HepG2 (cell line): ENCODE data around the gene RAPGEF2. TPM values are rescaled to one million over a fixed set of nuclear protein-coding genes. Genes with fewer than 3 reads are reported as not detected.

Experiments
- POGK ChIP-seq: sonication (generic); formaldehyde crosslinking; conservative IDR thresholded peaks from 2 replicates; pipeline ENCODE4 v1.8.0; 2022; ENCODE audit warnings: mild to moderate bottlenecking, moderate library complexity, missing genetic modification reagents
- microRNA-seq: library from miRNA; unstranded; fragments of <30 nt; microRNA quantifications from one replicate; pipeline ENCODE4, GENCODE V29; 2020
- polyA plus RNA-seq, 8 experiments: library from polyadenylated mRNA; depleted of rRNA in 3 of 8; stranded (reverse) in 7 of 8; unstranded in 1 of 8; fragments of >200 nt; fragmentation: Illumina TruSeq in 4 of 8; extraction: Trizol in 4 of 8; gene quantifications; 2 replicates each; pipeline versions ENCODE4 v1.2.1 to v1.2.3, GENCODE V29; 2011 to 2016; ENCODE audit warnings: low read depth in 4 of 8, missing spikeins in 1 of 8, mixed read lengths in 1 of 8; ENCODE audit not compliant: insufficient read depth in 1 of 8
- small RNA-seq, 3 experiments: library from RNA; depleted of rRNA; stranded (forward); fragments of <200 nt; gene quantifications; one replicate each; pipeline ENCODE3, GENCODE V24; 2012; ENCODE audit warnings: low read depth in 2 of 3, low replicate concordance in 1 of 3; ENCODE audit not compliant: insufficient read length in 3 of 3, insufficient read depth in 2 of 3
- total RNA-seq, 5 experiments: library from RNA; depleted of rRNA; stranded (reverse); fragments of >200 nt; fragmentation: Illumina TruSeq; extraction: Trizol; gene quantifications; 2 replicates each; pipeline ENCODE4 v1.2.3, GENCODE V29; 2016; ENCODE audit warnings: low read depth in 1 of 5

Gene RAPGEF2
- total and polyA plus RNA-seq, 2 of the 13 experiments (the other 11 are each of a cell fraction or from before 2014, with no cell fraction given): 19.2 to 23.0 TPM

- no peak for TF ChIP-seq POGK (CRISPR knock-in tag)
- TF ChIP-seq, all 625 proteins: peak for 0
These were observed 299.0 kb downstream of the RAPGEF2 start (continued) for GRCh38 chr4:159401791-159402380.

Small RNA genes within 50 kb of the gene (microRNA-seq; reads per million reads assigned to microRNA genes)
- gene MIR3688-1: not detected
- not detected for gene MIR3688-2

Small RNA genes within 50 kb of the gene (small RNA-seq; reads per million reads assigned to genes)
- gene AC074344.1 (0 reads per million in 3 experiments), gene MIR3688-1 (0 to 0.65 (median 0) reads per million in 3 experiments), gene RF00019 (0 reads per million in 3 experiments)
